Neural progenitor cell (in vitro differentiated cells): ENCODE results near the gene INHA. TPM values are rescaled to one million over a fixed set of nuclear protein-coding genes. Genes with fewer than 3 reads are reported as not detected.

Experiments
- DNase-seq: peaks from one replicate; pipeline ENCODE4 v3.0.0-alpha.2; 2016; ENCODE audit warnings: low spot score
- H2AFZ ChIP-seq: fragments of 200-600 bp; sonication (generic); replicated peaks from 2 replicates; pipeline ENCODE4 v1.6.1; 2016; ENCODE audit warnings: antibody characterized with exemption
- H3F3A ChIP-seq: fragments of 200-600 bp; sonication (generic); 2 replicates; pipeline ENCODE4 v1.6.1; 2016; ENCODE audit warnings: antibody characterized with exemption, low read depth
- H3K27ac ChIP-seq: fragments of 200-600 bp; sonication (generic); 2 replicates; pipeline ENCODE4 v1.5.1; 2016; ENCODE audit warnings: mild to moderate bottlenecking
- H3K27me3 ChIP-seq: fragments of 200-600 bp; sonication (generic); 2 replicates; pipeline ENCODE4 v1.6.1; 2016; ENCODE audit warnings: mild to moderate bottlenecking, moderate library complexity
- H3K36me3 ChIP-seq: fragments of 200-600 bp; sonication (generic); 2 replicates; pipeline ENCODE4 v1.5.1; 2016
- H3K4me1 ChIP-seq: fragments of 200-600 bp; sonication (generic); 2 replicates; pipeline ENCODE4 v1.6.1; 2016; ENCODE audit warnings: mixed run types
- H3K4me2 ChIP-seq: fragments of 200-600 bp; sonication (generic); 2 replicates; pipeline ENCODE4 v1.6.1; 2016
- H3K4me3 ChIP-seq: fragments of 200-600 bp; sonication (generic); 2 replicates; pipeline ENCODE4 v1.5.1; 2016
- H3K79me2 ChIP-seq: fragments of 200-600 bp; sonication (generic); 2 replicates; pipeline ENCODE4 v1.6.1; 2016; ENCODE audit warnings: low read depth
- H3K9ac ChIP-seq: fragments of 200-600 bp; sonication (generic); 2 replicates; pipeline ENCODE4 v1.6.1; 2016
- H3K9me3 ChIP-seq: fragments of 200-600 bp; sonication (generic); 2 replicates; pipeline ENCODE4 v1.5.1; 2016; ENCODE audit warnings: low read depth
- H4K20me1 ChIP-seq: fragments of 200-600 bp; sonication (generic); 2 replicates; pipeline ENCODE4 v1.6.1; 2016; ENCODE audit warnings: low read depth
- H3K27ac Mint-ChIP-seq: 3 replicates; pipeline ENCODE4 v1.8.0; 2021; ENCODE audit warnings: mixed read lengths
- H3K27me3 Mint-ChIP-seq: 2 replicates; pipeline ENCODE4 v1.8.0; 2022; ENCODE audit warnings: low read depth, mild to moderate bottlenecking, inconsistent platforms, moderate library complexity, mixed read lengths; ENCODE audit not compliant: insufficient read depth
- H3K36me3 Mint-ChIP-seq: 3 replicates; pipeline ENCODE4 v1.8.0; 2021; ENCODE audit warnings: mixed read lengths
- H3K4me1 Mint-ChIP-seq: 3 replicates; pipeline ENCODE4 v1.8.0; 2021; ENCODE audit warnings: mixed read lengths
- H3K4me3 Mint-ChIP-seq: 3 replicates; pipeline ENCODE4 v1.8.0; 2021; ENCODE audit warnings: mild to moderate bottlenecking, moderate library complexity, mixed read lengths
- H3K9me3 Mint-ChIP-seq: 3 replicates; pipeline ENCODE4 v1.8.0; 2020; ENCODE audit warnings: mixed read lengths
- CTCF ChIP-seq: fragments of 200-600 bp; sonication (generic); IDR thresholded peaks from 2 replicates; pipeline ENCODE4 v1.5.1; 2017; ENCODE audit warnings: antibody characterized with exemption, mild to moderate bottlenecking
- EZH2 ChIP-seq: fragments of 200-600 bp; sonication (generic); IDR thresholded peaks from 2 replicates; pipeline ENCODE4 v1.6.1; 2017; ENCODE audit warnings: antibody characterized with exemption, mild to moderate bottlenecking, moderate library complexity
- EZH2phosphoT487 ChIP-seq: fragments of 200-600 bp; sonication (generic); IDR thresholded peaks from 2 replicates; pipeline ENCODE4 v1.6.1; 2017; ENCODE audit warnings: antibody characterized with exemption
- total RNA-seq: library from RNA; depleted of rRNA; stranded (reverse); fragments of >200 nt; gene quantifications from 2 replicates; pipeline ENCODE4 v1.2.3, GENCODE V29; 2015; ENCODE audit warnings: low replicate concordance

Gene INHA
- total RNA-seq, 1 donor from 2014 or later = not detected

GRCh38 chr2:219541611-219542180, 30.4 kb upstream of the INHA start:
- peaks cover 22% of the 10 kb centered on the region for H3F3A ChIP-seq
- H3K36me3 ChIP-seq = no peaks in the 10 kb centered on the region
- H3K9ac ChIP-seq = no peak overlapping the region
- H3K4me2 ChIP-seq = peak overlapping the region; percentile 87
- H3K27ac Mint-ChIP-seq = no peak overlapping the region
- H3K27me3 Mint-ChIP-seq = peaks cover 18% of the 10 kb centered on the region
- no peak overlapping the region for H3K27ac ChIP-seq
- peak overlapping the region; percentile 88 for H3K4me3 Mint-ChIP-seq
- H3K9me3 Mint-ChIP-seq = no peaks in the 10 kb centered on the region
- peaks cover 44% of the 10 kb centered on the region for H3K4me1 Mint-ChIP-seq
- peak overlapping the region; percentile 47 for H3K4me3 ChIP-seq
- peaks cover 30% of the 10 kb centered on the region for H3K4me1 ChIP-seq
- DNase-seq = peak; percentile 87
- no peaks in the 10 kb centered on the region for H3K9me3 ChIP-seq
- H3K27me3 ChIP-seq = peaks cover 30% of the 10 kb centered on the region
- TF ChIP-seq EZH2phosphoT487 (no peak), EZH2 (peak; percentile 20), CTCF (peak; percentile 100)
- H3K36me3 Mint-ChIP-seq = peaks cover 11% of the 10 kb centered on the region
- no peaks in the 10 kb centered on the region for H3K79me2 ChIP-seq
- no peak overlapping the region for H2AFZ ChIP-seq
- peaks cover 21% of the 10 kb centered on the region for H4K20me1 ChIP-seq

GRCh38 chr2:219542931-219543595, 29.0 kb upstream of the INHA start:
- Histone ChIP-seq H3K9ac (peak overlapping the region; percentile 14), H3K27ac (no peak overlapping the region), H3K27me3 (peaks cover 30% of the 10 kb centered on the region), H3K4me3 (peak overlapping the region; percentile 86), H3K9me3 (no peaks in the 10 kb centered on the region), H2AFZ (peak overlapping the region; percentile 86), H3F3A (peaks cover 22% of the 10 kb centered on the region), H3K79me2 (no peaks in the 10 kb centered on the region), H3K36me3 (no peaks in the 10 kb centered on the region), H3K4me1 (peaks cover 21% of the 10 kb centered on the region), H4K20me1 (peaks cover 21% of the 10 kb centered on the region), H3K4me2 (peak overlapping the region; percentile 87)
- H3K4me1 Mint-ChIP-seq = peaks cover 34% of the 10 kb centered on the region
- H3K36me3 Mint-ChIP-seq = peaks cover 16% of the 10 kb centered on the region
- H3K27ac Mint-ChIP-seq = no peak overlapping the region
- no peaks in the 10 kb centered on the region for H3K9me3 Mint-ChIP-seq
- DNase-seq = peak; percentile 74
- H3K4me3 Mint-ChIP-seq = peak overlapping the region; percentile 88
- TF ChIP-seq EZH2phosphoT487 = peak; percentile 64
- TF ChIP-seq CTCF = no peak
- peak; percentile 42 for TF ChIP-seq EZH2
- peaks cover 18% of the 10 kb centered on the region for H3K27me3 Mint-ChIP-seq

GRCh38 chr2:219543596-219544358, 28.3 kb upstream of the INHA start, which contains the start of the genes CHPF and TMEM198:
CHPF (minus strand) TSS chr2:219543809; CDS start chr2:219543538, 271 bp downstream.
TMEM198 (plus strand) TSS chr2:219544028; CDS start chr2:219544728, 700 bp downstream.
- H2AFZ ChIP-seq = peak within 1 kb of the TSS; percentile 86
- peaks cover 21% of the 10 kb centered on the region for H4K20me1 ChIP-seq
- Mint-ChIP-seq H3K36me3 (peaks cover 13% of the 10 kb centered on the region), H3K27ac (peak within 1 kb of the TSS; percentile 47), H3K9me3 (no peaks in the 10 kb centered on the region), H3K4me1 (peaks cover 27% of the 10 kb centered on the region), H3K4me3 (peak within 1 kb of the TSS; percentile 92), H3K27me3 (peaks cover 20% of the 10 kb centered on the region)
- H3K27ac ChIP-seq = no peak within 1 kb of the TSS
- no peak for TF ChIP-seq CTCF
- TF ChIP-seq EZH2phosphoT487 = no peak
- TF ChIP-seq EZH2 = no peak
- H3K9me3 ChIP-seq = no peaks in the 10 kb centered on the region
- H3K4me2 ChIP-seq = peak within 1 kb of the TSS; percentile 92
- peak; percentile 100 for DNase-seq
- H3F3A ChIP-seq = peaks cover 22% of the 10 kb centered on the region
- peak within 1 kb of the TSS; percentile 86 for H3K4me3 ChIP-seq
- peaks cover 14% of the 10 kb centered on the region for H3K4me1 ChIP-seq
- no peaks in the 10 kb centered on the region for H3K36me3 ChIP-seq
- H3K27me3 ChIP-seq = peaks cover 30% of the 10 kb centered on the region
- peak within 1 kb of the TSS; percentile 14 for H3K9ac ChIP-seq
- H3K79me2 ChIP-seq = no peaks in the 10 kb centered on the region
